ENCODE results near the gene RHBG.
"Not testable (repeated sequence)": the region's sequence is repeated elsewhere in the genome, so short reads cannot be mapped to it uniquely, and the experiment has no call there.

RHBG gene

GRCh38 chr1:156366378-156367166 lies 2.4 kb upstream of the RHBG start:
- DNase-seq: no peak

- no peak for DNase-seq
These were observed 1.4 kb upstream of the RHBG start for GRCh38 chr1:156367383-156368156.

GRCh38 chr1:156368157-156368658 lies 803 bp upstream of the RHBG start:
- DNase-seq: no peak

- DNase-seq: not testable (repeated sequence)
These were observed 775 bp downstream of the RHBG start for GRCh38 chr1:156369685-156370286.

- DNase-seq: no peak
These were observed 2.7 kb downstream of the RHBG start for GRCh38 chr1:156371553-156372264.

GRCh38 chr1:156372265-156372586 lies 3.2 kb downstream of the RHBG start:
- DNase-seq: no peak

GRCh38 chr1:156372876-156373275 lies 3.9 kb downstream of the RHBG start:
- no peak for DNase-seq

- DNase-seq: no peak
These were observed 4.5 kb downstream of the RHBG start for GRCh38 chr1:156373546-156373945.

GRCh38 chr1:156376146-156376545 lies 7.1 kb downstream of the RHBG start:
- no peak for DNase-seq

- DNase-seq: no peak
These were observed 8.2 kb downstream of the RHBG start for GRCh38 chr1:156376958-156377919.

GRCh38 chr1:156378557-156378956 lies 9.5 kb downstream of the RHBG start:
- DNase-seq: no peak

- DNase-seq: no peak
These were observed 10.6 kb downstream of the RHBG start for GRCh38 chr1:156379420-156380165.

GRCh38 chr1:156382561-156382960 lies 13.6 kb downstream of the RHBG start:
- DNase-seq: no peak

- DNase-seq: peak; percentile 7
These were observed 14.0 kb downstream of the RHBG start for GRCh38 chr1:156383023-156383422.

- DNase-seq: no peak
These were observed 15.0 kb downstream of the RHBG start for GRCh38 chr1:156384007-156384406.

- DNase-seq: no peak
These were observed 15.6 kb downstream of the RHBG start for GRCh38 chr1:156384658-156385057.

GRCh38 chr1:156385534-156386031 lies 16.6 kb downstream of the RHBG start:
- DNase-seq: peak; percentile 14

- no peak for DNase-seq
These were observed 17.3 kb downstream of the RHBG start for GRCh38 chr1:156386134-156386901.

- DNase-seq: no peak
These were observed 18.2 kb downstream of the RHBG start for GRCh38 chr1:156386949-156387869.
